BLaER1 (cell line): ENCODE measurements around the gene MOBP.
A peak's percentile ranks its signal among the peaks of the same experiment; 100 is the strongest.

Experiments
- H3K27ac ChIP-seq: shearing (Covaris generic); formaldehyde crosslinking; 2 replicates; pipeline ENCODE4 v1.8.1; 2022
- H3K27me3 ChIP-seq: shearing (Covaris generic); formaldehyde crosslinking; 2 replicates; pipeline ENCODE4 v1.8.1; 2022
- H3K36me3 ChIP-seq: shearing (Covaris generic); formaldehyde crosslinking; 2 replicates; pipeline ENCODE4 v1.8.1; 2022
- H3K4me1 ChIP-seq: shearing (Covaris generic); formaldehyde crosslinking; 2 replicates; pipeline ENCODE4 v1.8.1; 2022
- H3K4me2 ChIP-seq: shearing (Covaris generic); formaldehyde crosslinking; 2 replicates; pipeline ENCODE4 v1.8.1; 2022
- H3K4me3 ChIP-seq: shearing (Covaris generic); formaldehyde crosslinking; 2 replicates; pipeline ENCODE4 v1.8.1; 2022
- H3K9ac ChIP-seq: shearing (Covaris generic); formaldehyde crosslinking; 2 replicates; pipeline ENCODE4 v1.8.1; 2022
- H3K9me3 ChIP-seq: shearing (Covaris generic); formaldehyde crosslinking; 2 replicates; pipeline ENCODE4 v1.8.1; 2022
- H4K20me1 ChIP-seq: shearing (Covaris generic); formaldehyde crosslinking; 2 replicates; pipeline ENCODE4 v1.8.1; 2022
- Cebpa-rat ChIP-seq: shearing (Covaris generic); IDR thresholded peaks from 2 replicates; pipeline ENCODE4 v1.8.1; 2022

Gene MOBP

DNA sequence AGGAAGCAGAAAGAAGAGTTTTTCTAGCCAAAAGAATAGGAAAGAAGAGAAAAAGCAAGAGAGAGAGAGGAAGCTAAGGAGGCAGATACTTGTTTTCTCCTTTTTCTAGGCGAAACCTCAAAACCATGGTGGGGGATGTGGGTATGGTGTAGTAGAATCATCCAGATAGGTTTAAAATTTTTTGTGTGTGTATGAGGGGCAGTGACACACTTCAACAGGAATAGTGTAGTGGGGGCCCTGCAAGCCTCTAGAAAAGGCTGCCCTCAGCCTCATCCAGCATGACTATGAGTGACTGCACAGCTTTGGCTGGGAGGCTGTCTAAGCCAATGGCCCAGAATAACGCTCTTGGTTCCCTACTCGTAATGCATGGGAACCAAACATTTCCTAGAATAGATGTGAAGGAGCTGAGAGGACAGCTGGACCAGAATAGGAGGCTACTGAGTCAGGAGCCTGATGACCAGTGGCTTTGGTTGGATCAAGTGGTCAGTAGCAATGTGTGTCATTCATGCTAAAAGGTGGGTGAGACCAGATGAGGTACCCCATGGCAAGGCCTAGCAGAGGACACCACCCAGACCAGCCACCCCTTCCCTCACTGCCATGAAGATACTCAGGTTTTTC is 24.4 kb downstream of the MOBP start:
- Histone ChIP-seq H3K4me2 (no peak overlapping the region), H3K36me3 (no peaks in the 10 kb centered on the region), H3K9ac (no peak overlapping the region), H3K4me1 (no peaks in the 10 kb centered on the region), H3K27me3 (no peaks in the 10 kb centered on the region), H3K4me3 (no peak overlapping the region), H3K27ac (no peak overlapping the region), H4K20me1 (no peaks in the 10 kb centered on the region), H3K9me3 (peaks cover 8% of the 10 kb centered on the region; the same call in 1 of the 2 replicates)
- no peak for TF ChIP-seq Cebpa-rat

DNA sequence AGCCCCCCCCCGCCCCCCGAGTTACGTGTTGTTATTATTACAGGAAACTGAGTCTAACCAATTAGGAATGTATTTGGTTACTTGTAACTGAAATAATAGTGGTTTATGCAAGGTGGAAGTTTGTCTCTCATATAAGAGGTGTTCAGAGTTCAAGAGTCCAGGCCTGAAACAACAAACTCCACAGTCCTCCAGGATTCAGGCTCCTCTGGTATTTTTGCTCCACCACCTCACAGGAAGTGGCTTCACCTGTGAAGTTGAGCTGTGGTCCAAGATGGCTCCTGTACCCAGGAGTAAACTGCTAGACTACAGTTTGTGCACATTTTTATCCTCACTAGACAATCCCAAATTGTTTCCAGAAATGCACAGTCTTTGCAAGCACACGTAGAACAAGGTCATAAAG is 27.3 kb downstream of the MOBP start:
- Histone ChIP-seq H3K9me3 (no peaks in the 10 kb centered on the region), H4K20me1 (no peaks in the 10 kb centered on the region), H3K36me3 (no peaks in the 10 kb centered on the region), H3K9ac (no peak overlapping the region), H3K4me1 (no peaks in the 10 kb centered on the region), H3K4me2 (no peak overlapping the region), H3K27ac (no peak overlapping the region), H3K27me3 (no peaks in the 10 kb centered on the region), H3K4me3 (no peak overlapping the region)
- TF ChIP-seq Cebpa-rat = no peak

DNA sequence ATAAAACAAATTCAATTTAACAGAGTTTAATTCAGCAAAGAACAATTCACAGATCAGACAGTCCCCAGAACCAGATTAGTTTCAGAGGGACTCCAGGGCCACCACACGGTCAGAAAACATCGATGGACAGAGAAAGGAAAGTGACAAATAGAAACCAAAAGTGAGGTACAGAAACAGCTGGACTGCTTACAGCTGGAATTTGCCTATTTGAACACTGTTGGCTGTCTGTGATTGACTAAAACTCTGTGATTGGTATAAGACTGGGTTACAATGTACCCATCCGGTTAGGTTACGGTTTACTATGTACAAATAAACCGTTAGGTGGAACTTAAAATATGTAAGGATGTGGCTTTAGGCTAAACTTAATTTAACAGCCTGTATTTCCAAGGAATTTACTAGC is 30.3 kb downstream of the MOBP start:
- Histone ChIP-seq H3K9me3 (no peaks in the 10 kb centered on the region), H3K9ac (no peak overlapping the region), H3K4me3 (no peak overlapping the region), H3K36me3 (no peaks in the 10 kb centered on the region), H3K27ac (no peak overlapping the region), H3K4me1 (no peaks in the 10 kb centered on the region), H3K4me2 (no peak overlapping the region), H3K27me3 (no peaks in the 10 kb centered on the region), H4K20me1 (no peaks in the 10 kb centered on the region)
- no peak for TF ChIP-seq Cebpa-rat

DNA sequence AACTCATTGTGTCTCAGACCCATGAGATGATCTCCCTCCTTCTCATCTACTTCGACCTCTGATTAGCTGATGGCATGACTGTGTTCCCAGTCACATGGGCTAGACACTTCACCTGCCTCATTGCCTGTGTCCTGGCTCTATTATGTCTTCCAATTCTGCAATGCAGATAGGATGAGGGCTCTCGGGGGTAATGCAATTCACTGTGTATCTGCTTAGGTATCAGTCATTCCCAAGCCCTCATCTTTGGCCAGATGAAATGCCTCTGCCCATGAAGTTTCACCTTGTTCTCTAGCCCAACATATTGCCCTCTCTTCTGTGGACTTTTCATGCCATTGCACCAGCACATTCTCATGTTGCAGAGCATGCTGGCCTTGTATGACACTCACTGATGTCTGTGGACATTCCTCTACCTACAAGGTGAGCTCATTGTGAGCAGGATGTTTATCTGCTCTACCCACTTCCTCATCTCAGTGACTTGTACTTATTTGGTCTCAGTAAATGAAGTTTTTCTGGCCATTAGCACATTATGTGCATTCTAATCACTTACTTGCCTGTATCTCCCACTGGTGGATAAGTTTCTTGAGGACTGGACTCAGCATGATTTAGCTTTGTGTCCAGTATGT is 32.3 kb downstream of the MOBP start:
- H3K4me1 ChIP-seq = no peaks in the 10 kb centered on the region
- no peaks in the 10 kb centered on the region for H3K9me3 ChIP-seq
- H3K4me2 ChIP-seq = no peak overlapping the region
- H3K36me3 ChIP-seq = no peaks in the 10 kb centered on the region
- H3K4me3 ChIP-seq = no peak overlapping the region
- H3K27ac ChIP-seq = no peak overlapping the region
- no peak overlapping the region for H3K9ac ChIP-seq
- H4K20me1 ChIP-seq = no peaks in the 10 kb centered on the region
- no peaks in the 10 kb centered on the region for H3K27me3 ChIP-seq
- no peak for TF ChIP-seq Cebpa-rat

DNA sequence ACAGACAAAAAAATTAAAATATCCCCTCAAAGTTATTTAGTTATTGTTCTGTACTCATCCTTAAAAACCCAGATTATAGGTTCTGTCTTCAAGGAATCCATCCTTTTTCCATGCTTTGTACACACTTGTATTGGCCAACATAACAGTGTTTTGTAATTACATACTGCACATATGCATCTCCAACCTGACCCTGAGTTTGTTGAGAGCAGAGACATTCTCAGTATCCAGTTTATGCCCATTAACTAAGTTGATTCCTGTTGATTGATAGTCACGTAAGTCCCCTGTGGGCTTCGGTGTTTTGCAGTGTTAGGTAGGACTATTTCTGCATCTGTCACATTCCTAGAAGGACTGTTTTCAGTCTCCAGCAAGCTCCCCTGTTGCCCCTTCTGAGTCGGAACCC is 33.6 kb downstream of the MOBP start:
- Histone ChIP-seq H3K27me3 (no peaks in the 10 kb centered on the region), H3K36me3 (no peaks in the 10 kb centered on the region), H3K4me1 (no peaks in the 10 kb centered on the region), H3K4me3 (no peak overlapping the region), H3K9me3 (no peaks in the 10 kb centered on the region), H4K20me1 (no peaks in the 10 kb centered on the region), H3K9ac (no peak overlapping the region), H3K4me2 (no peak overlapping the region), H3K27ac (no peak overlapping the region)
- no peak for TF ChIP-seq Cebpa-rat

DNA sequence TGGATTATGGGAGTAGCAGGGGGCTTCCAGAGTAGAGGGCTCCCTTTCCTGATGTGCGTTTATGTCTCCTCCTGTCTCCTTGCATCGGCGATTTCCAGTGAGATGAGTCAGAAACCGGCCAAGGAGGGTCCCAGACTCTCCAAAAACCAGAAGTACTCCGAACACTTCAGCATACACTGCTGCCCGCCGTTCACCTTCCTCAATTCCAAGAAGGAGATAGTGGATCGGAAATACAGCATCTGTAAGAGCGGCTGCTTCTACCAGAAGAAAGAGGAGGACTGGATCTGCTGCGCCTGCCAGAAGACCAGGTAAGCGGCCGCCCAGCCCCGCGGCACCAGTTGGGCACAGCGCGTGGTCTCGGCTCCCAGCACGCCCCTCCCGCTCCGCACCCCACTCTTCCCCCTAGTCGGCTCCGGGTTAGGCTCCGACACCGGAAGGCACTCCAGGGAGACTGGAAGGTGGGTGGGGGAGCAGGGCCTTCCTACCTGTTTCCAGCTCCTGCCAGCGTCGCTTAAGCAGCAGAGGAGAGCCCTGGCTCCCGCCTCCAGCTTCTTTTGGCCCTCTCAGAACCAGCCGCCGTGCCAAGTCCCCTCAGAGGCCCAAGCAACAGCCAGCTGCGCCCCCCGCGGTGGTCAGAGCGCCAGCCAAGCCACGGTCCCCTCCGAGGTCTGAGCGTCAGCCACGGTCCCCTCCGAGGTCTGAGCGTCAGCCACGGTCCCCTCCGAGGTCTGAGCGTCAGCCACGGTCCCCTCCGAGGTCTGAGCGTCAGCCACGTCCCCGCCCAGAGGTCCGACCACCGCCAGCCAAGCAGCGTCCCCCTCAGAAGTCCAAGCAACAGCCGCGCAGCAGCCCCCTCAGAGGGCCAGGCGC is 34.7 kb downstream of the MOBP start:
- Histone ChIP-seq H3K4me3 (no peak overlapping the region), H3K9ac (no peak overlapping the region), H3K27me3 (no peaks in the 10 kb centered on the region), H3K36me3 (no peaks in the 10 kb centered on the region), H3K9me3 (no peaks in the 10 kb centered on the region), H3K27ac (no peak overlapping the region), H3K4me1 (peaks cover 11% of the 10 kb centered on the region), H3K4me2 (no peak overlapping the region), H4K20me1 (no peaks in the 10 kb centered on the region)
- no peak for TF ChIP-seq Cebpa-rat

DNA sequence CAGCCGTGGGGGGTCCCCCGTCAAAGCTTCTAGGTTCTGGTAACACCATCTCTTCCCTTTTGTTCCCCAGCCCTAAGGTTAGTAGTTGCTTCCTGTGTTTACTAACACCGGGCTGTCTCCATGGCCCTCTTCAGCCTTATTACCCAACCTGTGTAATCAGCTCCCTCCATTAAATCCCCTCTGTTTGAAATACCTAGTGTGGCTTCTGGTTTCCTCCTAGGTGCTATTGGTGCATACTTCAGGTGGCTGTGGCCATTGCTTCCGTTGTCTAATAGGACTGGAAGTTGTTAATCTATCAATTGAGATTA is 35.3 kb downstream of the MOBP start:
- Histone ChIP-seq H3K9ac (no peak overlapping the region), H3K27ac (no peak overlapping the region), H3K27me3 (no peaks in the 10 kb centered on the region), H3K4me1 (peaks cover 12% of the 10 kb centered on the region), H4K20me1 (no peaks in the 10 kb centered on the region), H3K9me3 (no peaks in the 10 kb centered on the region), H3K36me3 (no peaks in the 10 kb centered on the region), H3K4me2 (no peak overlapping the region), H3K4me3 (no peak overlapping the region)
- no peak for TF ChIP-seq Cebpa-rat

DNA sequence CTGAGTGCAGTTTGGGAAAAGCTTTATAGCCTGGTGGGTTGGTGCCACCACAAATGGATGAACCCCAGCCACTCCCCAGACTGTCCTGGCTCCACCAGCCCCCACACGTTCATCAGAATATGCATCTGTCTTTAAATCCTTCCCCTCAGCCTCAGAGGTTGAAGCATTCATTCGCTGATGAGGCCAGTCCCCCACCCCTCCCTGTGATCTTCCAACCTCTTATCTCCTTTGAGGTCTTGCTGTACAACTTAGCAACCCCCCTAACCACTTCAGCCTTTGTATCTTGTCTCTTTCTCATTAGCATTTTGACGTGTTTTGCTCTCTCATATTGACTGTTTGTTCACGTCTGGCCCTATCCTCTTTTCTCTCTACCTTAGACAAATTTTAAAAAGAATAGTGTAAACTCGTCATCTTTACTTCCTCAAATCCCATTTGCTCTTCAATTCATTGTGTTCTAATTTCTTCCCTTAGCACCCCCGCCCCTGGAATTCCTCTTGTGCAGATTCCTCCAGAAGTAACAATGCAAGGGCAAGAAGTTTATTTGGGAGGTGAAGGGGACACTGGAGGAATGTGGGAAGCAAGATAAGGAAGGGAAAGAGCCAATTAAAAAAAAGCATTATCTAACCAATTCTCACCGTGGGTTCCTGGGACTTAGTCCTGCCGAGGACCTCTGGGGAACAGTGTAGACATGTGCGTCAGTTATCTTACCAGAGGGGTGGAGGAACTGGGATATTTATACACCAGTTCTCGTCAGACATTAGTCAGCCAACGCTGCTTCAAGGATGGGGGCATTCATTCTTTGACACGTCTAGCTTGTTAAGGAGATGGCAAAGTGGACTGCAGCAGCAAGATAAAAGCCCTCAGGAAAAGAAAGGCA is 38.6 kb downstream of the MOBP start:
- Histone ChIP-seq H3K4me1 (peaks cover 12% of the 10 kb centered on the region), H4K20me1 (no peaks in the 10 kb centered on the region), H3K27me3 (no peaks in the 10 kb centered on the region), H3K36me3 (no peaks in the 10 kb centered on the region), H3K27ac (no peak overlapping the region), H3K9ac (no peak overlapping the region), H3K9me3 (no peaks in the 10 kb centered on the region), H3K4me2 (peak overlapping the region; percentile 31), H3K4me3 (no peak overlapping the region)
- TF ChIP-seq Cebpa-rat = no peak

DNA sequence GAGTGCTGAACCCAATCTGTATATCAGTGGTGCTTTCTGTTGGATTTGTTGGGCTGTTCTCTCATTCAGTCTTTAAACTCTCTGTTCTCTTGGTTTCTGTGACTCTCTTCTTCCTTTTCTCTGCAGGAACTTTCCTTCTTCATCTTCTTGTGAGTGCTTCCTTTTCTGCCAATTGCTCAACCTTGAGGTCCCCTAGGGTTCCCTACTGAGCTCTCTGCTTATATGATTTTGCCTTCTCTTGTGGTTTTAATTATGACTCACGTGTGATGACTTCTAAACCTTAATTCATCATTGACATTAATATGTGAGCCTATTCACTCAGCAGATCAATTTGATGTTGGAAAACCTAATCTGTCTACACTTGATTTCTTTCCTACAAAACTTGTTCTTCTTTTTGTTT is 39.4 kb downstream of the MOBP start:
- H3K4me1 ChIP-seq = peaks cover 12% of the 10 kb centered on the region
- TF ChIP-seq Cebpa-rat = no peak
- no peaks in the 10 kb centered on the region for H4K20me1 ChIP-seq
- no peak overlapping the region for H3K9ac ChIP-seq
- no peaks in the 10 kb centered on the region for H3K9me3 ChIP-seq
- peak overlapping the region; percentile 31; the same call in 1 of the 2 replicates for H3K4me2 ChIP-seq
- H3K4me3 ChIP-seq = no peak overlapping the region
- H3K27ac ChIP-seq = no peak overlapping the region
- no peaks in the 10 kb centered on the region for H3K36me3 ChIP-seq
- no peaks in the 10 kb centered on the region for H3K27me3 ChIP-seq
